GM21825 (cell line): Measurements from ENCODE around the gene CDC14B.

Experiments
- ATAC-seq: cut with Tn5 transposase; IDR thresholded peaks from one replicate; pipeline ENCODE4 v1.9.1; 2021; ENCODE audit warnings: mild to moderate bottlenecking, moderate library complexity; ENCODE audit not compliant: unreplicated experiment

Gene CDC14B

DNA sequence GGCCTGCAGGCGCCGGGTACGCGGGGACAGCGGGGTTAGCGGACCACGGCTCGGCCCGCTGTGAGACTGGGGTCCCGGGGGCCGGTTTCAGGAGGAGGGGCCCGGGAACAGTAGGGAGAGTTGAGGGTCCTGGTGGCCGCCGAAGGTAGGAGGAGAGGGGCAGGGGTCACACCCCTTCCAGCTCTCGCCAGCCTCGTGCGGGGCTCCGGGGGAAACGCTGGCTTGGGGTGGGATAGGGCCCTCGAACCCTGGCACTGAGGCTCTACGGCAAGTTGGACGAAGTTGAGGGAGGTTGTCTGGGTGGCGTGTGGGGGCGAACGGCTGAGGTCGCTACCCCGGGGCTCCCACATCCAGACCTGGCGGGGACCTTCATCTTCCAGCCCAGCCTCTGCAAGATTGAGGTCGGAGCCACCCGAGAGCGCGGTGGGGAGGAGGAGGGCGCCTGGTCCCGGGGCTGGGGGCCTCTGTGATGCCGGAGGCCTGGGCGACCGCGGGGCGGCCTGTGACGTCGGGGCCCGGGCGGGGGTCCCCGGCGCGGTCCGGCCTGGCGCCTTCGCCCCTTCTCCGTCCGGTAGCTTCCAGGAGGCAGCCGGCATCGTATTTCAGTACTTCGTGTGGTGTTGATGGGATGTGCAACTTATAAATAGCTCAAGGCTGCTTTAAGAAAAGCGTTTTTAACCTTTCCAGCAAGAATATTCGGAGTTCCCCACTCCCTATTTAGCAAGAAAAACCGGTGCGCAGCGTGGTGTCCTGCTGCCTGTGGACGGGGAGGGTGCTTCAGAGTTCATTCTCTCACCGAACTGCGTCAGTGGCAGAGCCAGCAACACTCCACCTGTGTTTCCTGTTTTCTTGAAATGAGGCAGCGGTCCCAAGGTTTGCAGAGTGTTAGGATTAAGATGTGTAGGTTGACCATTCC is 168.8 kb downstream of the CDC14B start:
- ATAC-seq: no peak
